ENCODE measurements around the gene ZFP37. TPM values are rescaled to one million over a fixed set of nuclear protein-coding genes. Genes with fewer than 3 reads are reported as not detected.
A peak's percentile ranks its signal among the peaks of the same experiment; 100 is the strongest.

ZFP37 gene
- total RNA-seq, 4 donors from 2014 or later, result 1.9 to 4.7 (median 3.0) TPM

DNA sequence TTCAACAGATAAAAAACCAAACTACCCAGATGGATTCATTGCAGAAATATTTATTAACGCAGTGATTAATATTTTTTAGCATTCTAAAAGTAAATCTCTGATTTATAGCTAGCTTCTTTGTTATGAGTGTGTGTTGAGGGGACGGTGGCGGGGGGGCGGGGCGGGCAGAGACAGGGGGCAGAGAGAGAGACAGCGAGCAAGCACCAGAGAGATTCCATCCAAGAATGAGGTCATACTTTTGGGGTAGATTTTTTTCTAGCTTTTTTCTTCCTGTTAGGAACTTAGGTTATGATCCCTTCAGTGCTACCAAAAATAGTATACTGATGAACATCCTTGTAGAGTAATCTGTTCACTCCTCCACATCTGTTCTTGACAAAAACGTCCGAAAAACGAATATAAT is 44.0 kb downstream of the ZFP37 start:
- ATAC-seq, result no peak
- 13 to 29% methylated on average over 9 of the region's 9 CpGs for WGBS, 2 donors (ENCODE audit: low coverage in 1 of 2)

DNA sequence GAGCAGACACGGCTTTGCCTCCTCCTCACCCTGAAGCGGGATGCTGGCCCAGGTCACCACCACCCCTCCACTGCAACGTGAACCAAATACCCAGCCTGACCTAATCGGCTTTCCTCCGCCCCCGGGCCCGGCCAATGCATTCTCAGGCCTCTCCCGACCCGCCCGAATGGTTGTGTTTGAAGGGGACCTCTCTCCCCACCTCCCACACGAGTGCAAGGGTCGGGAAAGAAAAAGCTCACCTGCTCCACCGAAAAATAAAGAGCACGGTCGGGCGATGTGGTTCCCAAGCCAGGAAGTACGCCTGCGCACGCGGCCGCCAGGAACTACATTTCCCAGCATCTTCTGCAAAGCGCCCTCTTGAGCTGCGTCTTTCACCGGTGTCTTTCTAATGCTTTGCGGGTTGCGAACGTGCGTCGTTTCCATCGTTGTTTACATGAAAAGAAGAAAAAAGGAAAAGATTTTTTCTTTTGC is 44.6 kb downstream of the ZFP37 start, which contains the start of gene ZNF883:
Gene ZNF883, minus strand, starts transcription at position 282 of the 471 bp plus-strand sequence.
- ATAC-seq, result no peak
- Histone ChIP-seq H3K4me1 (no peaks in the 10 kb centered on the region), H3K36me3 (peaks cover 0 to 31% of the 10 kb centered on the region in 2 donors), H3K27ac (no peak within 1 kb of the TSS), H3K4me3 (peak within 1 kb of the TSS in 1 of 2 donors; percentile 40), H3K27me3 (no peaks in the 10 kb centered on the region), H3K9me3 (peaks cover 0 to 68% (median 5%) of the 10 kb centered on the region in 3 donors)
- WGBS, 2 donors (ENCODE audit: low coverage in 1 of 2), result 3% methylated on average over 14 of the region's 30 CpGs; no CpG with 5 or more reads in 1 of the 2 donors
- TF ChIP-seq, protein P1, sequence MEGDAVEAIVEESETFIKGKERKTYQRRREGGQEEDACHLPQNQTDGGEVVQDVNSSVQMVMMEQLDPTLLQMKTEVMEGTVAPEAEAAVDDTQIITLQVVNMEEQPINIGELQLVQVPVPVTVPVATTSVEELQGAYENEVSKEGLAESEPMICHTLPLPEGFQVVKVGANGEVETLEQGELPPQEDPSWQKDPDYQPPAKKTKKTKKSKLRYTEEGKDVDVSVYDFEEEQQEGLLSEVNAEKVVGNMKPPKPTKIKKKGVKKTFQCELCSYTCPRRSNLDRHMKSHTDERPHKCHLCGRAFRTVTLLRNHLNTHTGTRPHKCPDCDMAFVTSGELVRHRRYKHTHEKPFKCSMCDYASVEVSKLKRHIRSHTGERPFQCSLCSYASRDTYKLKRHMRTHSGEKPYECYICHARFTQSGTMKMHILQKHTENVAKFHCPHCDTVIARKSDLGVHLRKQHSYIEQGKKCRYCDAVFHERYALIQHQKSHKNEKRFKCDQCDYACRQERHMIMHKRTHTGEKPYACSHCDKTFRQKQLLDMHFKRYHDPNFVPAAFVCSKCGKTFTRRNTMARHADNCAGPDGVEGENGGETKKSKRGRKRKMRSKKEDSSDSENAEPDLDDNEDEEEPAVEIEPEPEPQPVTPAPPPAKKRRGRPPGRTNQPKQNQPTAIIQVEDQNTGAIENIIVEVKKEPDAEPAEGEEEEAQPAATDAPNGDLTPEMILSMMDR (IDR thresholded peaks at IDR 0.05), result no peak
- TF ChIP-seq POLR2AphosphoS5 (IDR thresholded peaks at IDR 0.05), result no peak
- TF ChIP-seq EP300 (IDR thresholded peaks at IDR 0.05), result no peak
- no peak for TF ChIP-seq POLR2A (IDR thresholded peaks at IDR 0.05)

More for the DNA sequence above, 44.0 kb downstream of the ZFP37 start:
- no peaks in the 10 kb centered on the region for H3K27me3 ChIP-seq
- TF ChIP-seq POLR2A (IDR thresholded peaks at IDR 0.05) (no peak), EP300 (IDR thresholded peaks at IDR 0.05) (no peak), POLR2AphosphoS5 (IDR thresholded peaks at IDR 0.05) (no peak)
- TF ChIP-seq, protein P1 (IDR thresholded peaks at IDR 0.05), result no peak
- H3K27ac ChIP-seq, result no peak overlapping the region
- H3K9me3 ChIP-seq, result peaks cover 0 to 71% (median 5%) of the 10 kb centered on the region in 3 donors
- peaks cover 0 to 25% of the 10 kb centered on the region in 2 donors for H3K36me3 ChIP-seq
- H3K4me1 ChIP-seq, result no peaks in the 10 kb centered on the region
- peak overlapping the region in 1 of 2 donors; percentile 40 for H3K4me3 ChIP-seq

DNA sequence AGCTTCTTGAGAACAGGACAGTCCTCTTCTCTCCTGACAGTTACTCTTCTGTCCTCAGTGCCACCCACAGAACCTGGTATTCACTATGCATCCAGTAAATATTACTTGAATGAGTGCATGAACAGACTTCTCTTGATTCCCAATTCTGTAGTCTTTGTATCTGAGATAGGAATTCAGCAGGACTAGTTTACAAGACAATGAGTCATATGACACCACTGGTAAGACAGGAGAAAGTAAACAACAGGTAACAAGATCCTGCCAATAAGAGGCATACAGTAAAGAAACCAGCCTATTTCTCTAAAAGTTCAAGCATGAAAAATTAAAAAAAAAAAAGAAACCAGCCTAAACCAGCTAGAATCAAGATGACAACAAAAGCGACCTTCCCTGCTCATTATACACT is 50.7 kb downstream of the ZFP37 start:
- H3K9me3 ChIP-seq, result peaks cover 0 to 82% (median 5%) of the 10 kb centered on the region in 3 donors
- WGBS, 2 donors (ENCODE audit: low coverage in 1 of 2), result 43% methylated on average over 1 of the region's 1 CpG; no CpG with 5 or more reads in 1 of the 2 donors
- no peak overlapping the region for H3K27ac ChIP-seq

DNA sequence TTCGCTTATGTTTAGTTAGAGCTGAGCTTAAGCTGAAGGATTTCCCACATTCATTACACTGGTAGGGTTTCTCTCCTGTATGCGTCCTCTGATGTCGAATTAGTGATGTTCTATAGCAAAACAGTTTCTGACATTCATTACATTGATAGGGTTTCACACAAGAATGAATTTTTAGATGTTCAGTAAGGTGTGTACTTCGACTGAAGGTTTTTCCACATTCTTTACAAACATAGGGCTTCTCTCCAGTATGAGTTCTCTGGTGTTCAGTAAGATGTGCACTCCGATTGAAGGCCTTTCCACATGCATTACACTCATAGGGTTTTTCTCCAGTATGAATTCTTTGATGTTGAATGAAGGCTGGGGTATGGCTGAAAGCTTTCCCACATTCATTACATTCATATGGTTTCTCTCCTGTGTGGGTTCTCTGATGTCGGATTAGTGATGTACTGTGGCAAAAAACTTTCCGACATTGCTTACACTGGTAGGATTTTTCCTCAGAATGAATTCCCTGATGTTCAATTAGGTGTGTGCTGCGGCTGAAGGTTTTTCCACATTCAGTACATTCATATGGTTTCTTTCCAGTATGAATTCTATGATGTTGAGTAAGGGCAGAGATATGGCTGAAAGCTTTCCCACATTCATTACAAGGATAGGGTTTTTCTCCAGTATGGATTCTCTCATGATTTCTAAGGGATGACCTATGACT is 59.1 kb downstream of the ZFP37 start:
- no peak overlapping the region for H3K4me3 ChIP-seq
- H3K9me3 ChIP-seq, result peaks cover 5 to 95% (median 5%) of the 10 kb centered on the region in 3 donors
- no peak for ATAC-seq
- H3K4me1 ChIP-seq, result no peaks in the 10 kb centered on the region
- no peaks in the 10 kb centered on the region for H3K27me3 ChIP-seq
- H3K27ac ChIP-seq, result no peak overlapping the region
- TF ChIP-seq POLR2A (IDR thresholded peaks at IDR 0.05) (no peak), POLR2AphosphoS5 (IDR thresholded peaks at IDR 0.05) (no peak), EP300 (IDR thresholded peaks at IDR 0.05) (no peak)
- TF ChIP-seq, protein P1 (IDR thresholded peaks at IDR 0.05), result no peak
- H3K36me3 ChIP-seq, result peaks cover 0 to 50% of the 10 kb centered on the region in 2 donors
- WGBS, 2 donors (ENCODE audit: low coverage in 1 of 2), result 91 to 97% methylated on average over 8 of the region's 8 CpGs

More for the DNA sequence above, 50.7 kb downstream of the ZFP37 start:
- TF ChIP-seq POLR2A (IDR thresholded peaks at IDR 0.05), result no peak
- TF ChIP-seq EP300 (IDR thresholded peaks at IDR 0.05), result no peak
- no peak for TF ChIP-seq POLR2AphosphoS5 (IDR thresholded peaks at IDR 0.05)
- TF ChIP-seq, protein P1 (IDR thresholded peaks at IDR 0.05), result no peak
- no peak for ATAC-seq
- Histone ChIP-seq H3K27me3 (no peaks in the 10 kb centered on the region), H3K4me3 (no peak overlapping the region), H3K4me1 (no peaks in the 10 kb centered on the region), H3K36me3 (peaks cover 0 to 61% of the 10 kb centered on the region in 2 donors)

Other genes starting within 250 kb of the ZFP37 start
- under 1 TPM in 1 of 4 donors, not detected in 3; 0.27 TPM for gene SLC46A2, start 165.8 kb downstream of the ZFP37 start, total RNA-seq
- 1 to 10 TPM in 1 of 4 donors, under 1 TPM in 3; 0.62 to 1.2 (median 0.90) TPM for gene ZNF883, start 44.5 kb downstream of the ZFP37 start, total RNA-seq
- gene SLC31A2, start 94.3 kb upstream of the ZFP37 start, total RNA-seq, result 10 to 100 TPM in 3 of 4 donors, 1 to 10 TPM in 1; 6.7 to 26.6 (median 13.6) TPM
- gene FKBP15, start 164.6 kb upstream of the ZFP37 start, total RNA-seq, result 10 to 100 TPM; 20.2 to 30.7 (median 22.7) TPM
- gene SLC31A1, start 164.8 kb upstream of the ZFP37 start, total RNA-seq, result 1 to 10 TPM; 8.7 to 9.8 (median 9.4) TPM
- gene CDC26, start 218.8 kb upstream of the ZFP37 start, total RNA-seq, result 10 to 100 TPM; 31.4 to 54.4 (median 42.1) TPM
- gene PRPF4, start 218.9 kb upstream of the ZFP37 start, total RNA-seq, result 10 to 100 TPM; 13.4 to 20.5 (median 16.5) TPM
- under 1 TPM in 1 of 4 donors, not detected in 3; 0.37 TPM for gene RNF183, start 246.7 kb upstream of the ZFP37 start, total RNA-seq

All from gastroesophageal sphincter (tissue), 4 donors.